AG09309 (cell line): ENCODE measurements around the gene GPR45.

Experiments
- DNase-seq: peaks from one replicate; pipeline ENCODE4 v3.0.0-alpha.2; 2010; ENCODE audit warnings: low read depth
- H3K4me3 ChIP-seq: 2 replicates; pipeline ENCODE4 v1.5.1; 2011; ENCODE audit warnings: mild to moderate bottlenecking, low read depth, low read length, moderate library complexity; ENCODE audit not compliant: control insufficient read depth
- CTCF ChIP-seq: IDR thresholded peaks from 2 replicates; pipeline ENCODE4 v1.5.1; 2011; ENCODE audit warnings: mild to moderate bottlenecking, low read depth, low read length, inconsistent platforms; ENCODE audit not compliant: insufficient read depth, control insufficient read depth; ENCODE audit errors: missing control alignments

GPR45 gene

GRCh38 chr2:105278654-105279053, 37.1 kb downstream of the GPR45 start:
- no peak for DNase-seq
- TF ChIP-seq CTCF: peak; percentile 10
- no peak overlapping the region for H3K4me3 ChIP-seq

- DNase-seq: no peak
- H3K4me3 ChIP-seq: no peak overlapping the region
- TF ChIP-seq CTCF: no peak
These were observed 37.6 kb downstream of the GPR45 start for GRCh38 chr2:105279126-105279525.

GRCh38 chr2:105280281-105280680, 38.7 kb downstream of the GPR45 start:
- DNase-seq: no peak
- TF ChIP-seq CTCF: no peak

GRCh38 chr2:105283532-105283931, 42.0 kb downstream of the GPR45 start:
- no peak for TF ChIP-seq CTCF
- DNase-seq: no peak

More at GRCh38 chr2:105280281-105280680, 38.7 kb downstream of the GPR45 start:
- H3K4me3 ChIP-seq: no peak overlapping the region

GRCh38 chr2:105287692-105288091, 46.1 kb downstream of the GPR45 start:
- no peak overlapping the region for H3K4me3 ChIP-seq
- TF ChIP-seq CTCF: peak; percentile 57
- no peak for DNase-seq

More at GRCh38 chr2:105283532-105283931, 42.0 kb downstream of the GPR45 start:
- no peak overlapping the region for H3K4me3 ChIP-seq

- no peak overlapping the region for H3K4me3 ChIP-seq
- no peak for DNase-seq
- no peak for TF ChIP-seq CTCF
These were observed 46.6 kb downstream of the GPR45 start for GRCh38 chr2:105288133-105288532.

- no peak for DNase-seq
- no peak for TF ChIP-seq CTCF
- H3K4me3 ChIP-seq: no peak overlapping the region
These were observed 49.6 kb downstream of the GPR45 start for GRCh38 chr2:105290981-105291660.
